Posterior cingulate gyrus (tissue), 11 donors: ENCODE measurements around the gene CDC23.
A peak's percentile ranks its signal among the peaks of the same experiment; 100 is the strongest.
"Not testable (repeated sequence)": the region's sequence is repeated elsewhere in the genome, so short reads cannot be mapped to it uniquely, and the experiment has no call there.

Experiments used
- DNase-seq, 10 donors: peaks; one replicate each; pipeline versions ENCODE4 v3.0.0 to v3.0.0-alpha.2; 2020 to 2021; ENCODE audit warnings: mixed read lengths in 3 of 10
- intact Hi-C: fragments of 100-400 bp; cut with DNase I; formaldehyde crosslinking; loops from one replicate; pipeline ENCODE4 v1.15.1; 2023

Gene CDC23

DNA sequence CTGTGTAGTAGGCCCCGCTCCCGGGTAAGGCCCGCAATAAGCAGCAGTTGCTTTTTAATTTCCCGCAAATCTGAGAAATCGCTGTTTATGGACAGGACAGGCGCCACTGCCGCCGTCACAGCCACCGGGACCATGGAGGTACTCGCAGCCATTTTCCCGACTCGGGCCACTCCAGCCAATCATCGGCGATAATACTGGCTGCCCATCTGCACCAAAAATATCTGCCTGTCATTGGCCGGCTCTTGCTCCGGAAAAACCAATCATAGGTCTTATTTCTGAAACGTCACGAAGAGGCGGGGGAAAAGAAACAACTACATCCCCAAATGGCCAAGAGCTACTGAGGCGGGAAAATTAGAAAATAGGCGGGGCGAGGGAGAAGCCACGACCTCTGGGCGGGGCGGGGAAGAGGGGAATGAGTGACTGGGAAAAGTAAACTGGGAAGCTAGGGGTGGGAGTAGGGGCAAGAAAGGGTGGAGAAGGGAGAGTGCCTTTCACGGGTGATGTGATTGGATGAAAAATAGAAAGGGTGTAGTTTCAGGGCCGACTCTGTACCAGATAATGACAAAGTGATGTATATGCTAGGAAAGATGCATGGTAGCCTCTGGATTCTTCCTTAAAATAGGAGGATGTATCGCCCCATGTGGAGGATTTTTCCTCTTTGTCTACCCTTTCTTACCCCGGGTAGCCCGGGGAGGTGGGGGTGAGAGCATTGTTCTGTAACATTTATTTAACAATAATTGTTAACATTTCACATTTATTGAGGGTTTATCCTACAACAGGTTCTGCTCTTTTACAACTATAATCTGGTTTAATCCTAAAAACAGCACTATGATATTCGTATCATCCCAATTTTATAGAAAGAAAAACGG is at the start of gene CDC23:
CDC23 (minus strand) TSS at position 163 of the 869 bp plus-strand sequence; CDS start at position 152, 11 bp downstream.
- intact Hi-C loops = loop anchor here (5.0 kb wide), 1 partner anchor 124 kb away; the partner anchor contains the start of gene FAM53C
- DNase-seq = peak; percentile 84 to 98 (median 90)

DNA sequence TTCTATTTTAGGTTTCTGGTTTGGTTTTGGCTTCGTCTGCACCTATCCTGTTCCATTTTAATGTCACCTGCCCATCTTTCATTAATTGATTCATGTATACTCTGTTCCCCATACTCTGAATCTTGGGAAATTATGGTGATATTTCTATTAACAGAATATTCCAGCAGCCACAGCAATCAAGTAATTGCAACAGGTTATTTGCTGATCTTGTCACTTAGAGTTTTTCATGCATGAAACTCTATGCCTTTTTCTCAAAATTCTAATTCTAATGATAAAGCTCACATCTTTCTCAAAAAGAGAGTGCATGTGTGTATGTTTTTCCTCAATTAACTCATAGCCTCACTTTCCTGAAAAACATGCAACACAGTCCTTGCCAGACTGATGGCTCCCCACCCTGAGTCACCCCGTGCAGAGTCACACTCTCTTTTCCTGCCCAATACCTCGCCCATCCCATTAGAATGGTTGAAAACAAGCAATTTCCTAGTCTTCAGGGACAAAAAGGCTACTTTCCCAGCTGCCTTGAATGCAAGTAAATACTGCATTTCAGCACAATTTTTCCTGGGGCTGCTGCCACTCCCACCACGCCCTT is 45.7 kb upstream of the CDC23 start:
- DNase-seq = no peak
- intact Hi-C loops = no loop called here

DNA sequence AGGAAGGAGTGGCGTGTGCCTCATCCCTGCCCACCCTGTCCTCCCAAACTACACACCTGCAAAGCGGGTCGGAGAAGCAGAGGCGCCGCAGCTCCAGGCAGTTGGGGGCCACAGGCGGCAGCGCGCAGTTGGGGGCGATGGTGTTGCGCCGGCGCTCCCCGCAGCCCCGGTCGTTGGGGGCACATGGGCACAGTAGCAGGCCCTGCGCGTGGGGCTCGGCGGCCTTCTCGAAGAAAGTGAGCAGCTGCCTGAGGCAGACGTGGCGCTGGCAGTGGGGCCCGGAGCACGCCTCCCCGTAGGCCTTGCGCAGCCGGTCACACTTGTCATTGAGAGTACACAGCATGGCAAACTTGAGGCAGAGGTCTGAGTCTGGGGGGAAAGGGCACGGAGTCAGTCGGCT is 44.5 kb upstream of the CDC23 start:
- intact Hi-C loops = no loop called here

GRCh38 chr5:138252944-138253343 is 39.8 kb upstream of the CDC23 start:
- DNase-seq = no peak
- intact Hi-C loops = no loop called here

More for the DNA sequence above, 44.5 kb upstream of the CDC23 start:
- DNase-seq = no peak

GRCh38 chr5:138247800-138248199 is 34.7 kb upstream of the CDC23 start:
- DNase-seq, intact Hi-C loops: not testable (repeated sequence)

DNA sequence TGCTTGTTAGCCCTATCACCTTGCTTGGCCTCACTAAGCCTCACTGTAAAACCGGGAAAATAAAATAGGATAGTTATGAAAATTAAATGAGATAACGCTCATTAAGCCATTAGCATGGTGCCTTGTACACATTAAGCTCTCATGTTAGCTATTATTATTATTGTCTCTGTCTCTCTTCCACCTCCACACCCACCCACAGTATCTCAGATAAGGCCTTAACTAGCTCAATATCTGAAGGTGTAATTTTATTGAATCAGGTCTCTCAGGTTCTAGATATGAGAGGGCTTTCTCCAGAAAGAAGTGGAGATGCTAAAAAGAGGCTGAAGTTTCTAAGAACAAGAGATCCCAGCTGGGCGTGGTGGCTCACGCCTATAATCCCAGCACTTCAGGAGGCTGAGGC is 33.7 kb upstream of the CDC23 start:
- intact Hi-C loops = no loop called here

DNA sequence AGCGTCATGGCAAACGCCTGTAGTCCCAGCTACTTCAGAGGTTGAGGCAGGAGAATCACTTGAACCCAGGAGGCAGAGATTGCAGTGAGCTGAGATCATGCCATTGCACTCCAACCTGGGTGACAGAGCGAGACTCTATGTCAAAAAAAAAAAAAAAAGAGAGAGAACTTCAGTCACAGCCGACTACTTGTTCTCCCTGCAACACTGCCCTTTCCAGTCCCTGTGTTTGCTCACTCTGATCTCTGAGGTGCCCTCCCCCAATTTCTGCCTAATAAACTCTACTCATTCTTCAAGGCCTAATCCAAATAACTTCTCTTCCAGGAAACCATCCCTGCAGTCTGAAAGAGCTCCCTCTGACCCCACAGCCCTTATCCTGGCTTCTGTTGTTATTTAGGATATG is 33.2 kb upstream of the CDC23 start:
- no peak for DNase-seq
- intact Hi-C loops = no loop called here

More for the DNA sequence above, 33.7 kb upstream of the CDC23 start:
- no peak for DNase-seq

- no peak for DNase-seq
- intact Hi-C loops = no loop called here
Observed at GRCh38 chr5:138245717-138246116, 32.6 kb upstream of the CDC23 start.

- DNase-seq = no peak
- intact Hi-C loops = no loop called here
Observed at GRCh38 chr5:138243794-138244193, 30.7 kb upstream of the CDC23 start.

DNA sequence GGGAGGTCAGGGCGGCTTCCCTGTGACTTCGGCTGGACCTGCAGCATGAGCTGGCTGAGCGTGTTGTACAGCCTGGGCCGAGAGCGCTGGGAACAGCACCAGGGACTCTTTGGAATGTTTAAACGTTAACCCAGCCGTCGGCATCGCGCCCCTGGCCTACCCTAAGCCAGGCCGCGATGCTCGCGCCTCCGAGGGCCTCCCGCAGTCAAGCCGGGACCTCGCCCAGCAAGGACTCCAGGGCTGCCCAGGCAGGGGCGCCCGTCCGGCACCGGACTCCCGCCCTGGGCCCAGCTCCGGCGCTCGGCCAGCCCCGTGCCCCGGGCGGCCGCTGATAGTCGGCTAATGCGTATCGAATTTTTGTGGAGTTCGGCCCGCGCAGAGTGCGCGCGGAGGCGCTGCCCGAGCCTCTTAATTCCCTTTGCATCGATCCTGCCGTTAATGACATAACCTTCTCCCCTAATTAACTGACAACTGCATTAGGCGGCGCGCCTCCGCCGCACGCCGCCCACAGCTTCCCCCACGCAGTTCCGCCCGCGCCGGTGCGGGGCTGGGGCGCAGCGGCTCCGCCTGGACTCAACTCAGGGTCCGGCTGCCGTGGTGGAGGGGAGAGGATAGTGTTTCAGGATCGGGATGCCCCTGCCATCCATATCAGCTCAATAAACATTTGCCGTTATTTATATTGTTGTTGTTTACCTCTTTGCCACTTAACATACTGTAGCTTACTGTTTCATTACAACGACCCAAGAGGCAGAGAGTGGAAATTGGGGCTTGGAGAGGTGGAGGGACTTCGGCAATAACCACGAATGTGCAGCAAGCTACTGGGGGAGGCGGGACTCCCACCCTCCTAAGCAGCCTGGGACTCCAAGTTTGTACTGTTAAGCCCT is 28.8 kb upstream of the CDC23 start:
- intact Hi-C loops = no loop called here
- DNase-seq = peak in 2 of 10 donors; percentile 15 to 78

- intact Hi-C loops = no loop called here
- no peak for DNase-seq
Observed at GRCh38 chr5:138240650-138241385, 27.7 kb upstream of the CDC23 start.

GRCh38 chr5:138238034-138238433 is 24.9 kb upstream of the CDC23 start:
- DNase-seq = no peak
- intact Hi-C loops = no loop called here

DNA sequence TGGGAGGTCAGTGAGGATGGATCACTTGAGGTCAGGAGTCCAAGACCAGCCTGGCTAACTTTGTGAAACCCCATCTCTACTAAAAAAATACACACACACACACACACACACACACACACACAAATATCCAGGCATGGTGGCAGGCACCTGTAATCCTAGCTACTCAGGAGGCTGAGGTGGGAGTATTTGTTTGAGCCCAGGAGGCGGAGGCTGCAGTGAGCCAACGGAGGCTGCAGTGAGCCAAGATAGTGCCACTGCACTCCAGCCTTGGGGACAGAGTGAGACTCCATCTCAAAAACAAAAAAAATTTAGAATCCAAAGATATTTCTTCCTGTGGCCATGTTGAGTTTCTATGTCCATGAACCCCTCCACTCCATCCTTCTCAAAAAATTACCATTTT is 21.5 kb upstream of the CDC23 start:
- DNase-seq = no peak
- intact Hi-C loops = no loop called here

- intact Hi-C loops = no loop called here
- no peak for DNase-seq
Observed at GRCh38 chr5:138233280-138233679, 20.2 kb upstream of the CDC23 start.

DNA sequence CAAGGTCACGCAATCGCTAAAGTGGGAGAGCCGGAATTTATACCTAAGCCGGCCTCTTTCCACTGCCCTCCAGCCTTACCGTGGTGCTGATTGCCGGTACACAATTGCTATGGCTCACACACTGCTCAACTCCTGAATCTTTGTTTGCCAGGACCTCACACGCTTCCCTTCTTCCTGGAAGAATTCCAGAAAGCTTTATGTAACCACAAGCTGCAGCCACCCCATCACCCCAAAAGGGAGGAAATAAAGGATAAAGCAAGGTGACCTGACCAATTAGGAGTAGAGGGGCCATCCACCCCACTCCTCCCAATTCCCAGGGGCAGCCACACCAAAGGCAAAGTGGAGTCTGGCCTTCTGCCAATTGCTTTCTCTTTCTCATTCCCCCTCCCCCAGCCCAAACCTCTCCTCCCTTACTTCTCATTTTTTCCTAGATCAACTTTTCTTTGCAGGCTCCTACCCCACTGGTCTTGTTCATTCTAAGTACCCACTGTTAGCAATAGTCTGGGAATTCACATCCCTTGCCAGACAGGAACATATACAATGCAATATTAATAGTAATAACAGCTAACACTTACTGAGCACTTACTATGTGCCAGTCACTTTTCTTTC is 18.0 kb upstream of the CDC23 start:
- no peak for DNase-seq
- intact Hi-C loops = no loop called here

- intact Hi-C loops = no loop called here
- no peak for DNase-seq
Observed at GRCh38 chr5:138230261-138230660, 17.1 kb upstream of the CDC23 start.

DNA sequence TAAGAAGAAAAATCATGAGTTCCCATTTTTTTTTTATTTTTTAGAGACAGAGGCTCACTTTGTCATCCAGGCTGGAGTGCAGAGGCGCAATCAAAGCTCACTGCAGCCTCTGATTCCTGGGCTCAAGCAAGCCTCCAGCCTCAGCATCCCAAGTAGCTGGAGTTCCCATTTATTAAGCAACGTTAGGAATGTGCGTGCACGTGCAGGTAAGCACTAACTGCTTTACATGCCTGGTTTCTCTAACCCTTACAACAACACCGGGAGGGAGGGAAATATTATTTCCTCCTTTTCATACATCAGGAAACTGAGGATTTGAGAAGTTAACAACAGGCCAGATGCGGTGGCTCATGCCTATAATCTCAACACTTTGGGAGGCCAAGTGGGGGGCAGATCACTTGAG is 16.3 kb upstream of the CDC23 start:
- intact Hi-C loops = loop anchor here (10.0 kb wide), 1 partner anchor 185 kb away; no protein-coding TSS in a partner anchor

GRCh38 chr5:138226910-138227309 is 13.8 kb upstream of the CDC23 start:
- no peak for DNase-seq
- intact Hi-C loops = loop anchor here (10.0 kb wide), 1 partner anchor 188 kb away; no protein-coding TSS in a partner anchor

More for the DNA sequence above, 16.3 kb upstream of the CDC23 start:
- no peak for DNase-seq

GRCh38 chr5:138224712-138225111 is 11.6 kb upstream of the CDC23 start:
- intact Hi-C loops = loop anchor here (10.0 kb wide), 1 partner anchor 190 kb away; no protein-coding TSS in a partner anchor
- no peak for DNase-seq
